Thyroid gland (tissue), 4 donors: ENCODE measurements around the gene COL23A1. TPM values are rescaled to one million over a fixed set of nuclear protein-coding genes. Genes with fewer than 3 reads are reported as not detected.

Experiments
- DNase-seq, 2 donors: peaks; one replicate each; pipeline ENCODE4 v3.0.0-alpha.2; 2019
- H3K27ac ChIP-seq, 3 donors: fragments of 200-600 bp; sonication (generic); 1 replicate in 2 of 3; 2 replicates in 1 of 3; pipeline ENCODE4 v1.5.1; 2016 to 2019; ENCODE audit warnings: mild to moderate bottlenecking in 1 of 3, moderate library complexity in 1 of 3
- H3K27me3 ChIP-seq: fragments of 200-600 bp; sonication (generic); one replicate; pipeline ENCODE4 v1.5.1; 2019
- H3K36me3 ChIP-seq, 2 donors: fragments of 200-600 bp; sonication (generic); one replicate each; pipeline ENCODE4 v1.5.1; 2016 to 2019
- H3K4me1 ChIP-seq, 2 donors: fragments of 200-600 bp; sonication (generic); one replicate each; pipeline ENCODE4 v1.5.1; 2017 to 2019
- H3K4me3 ChIP-seq, 3 donors: fragments of 200-600 bp; sonication (generic); replicated peaks in 1 of 3; 1 replicate in 2 of 3; 2 replicates in 1 of 3; pipeline ENCODE4 v1.5.1; 2016; ENCODE audit warnings: mild to moderate bottlenecking in 1 of 3
- H3K9me3 ChIP-seq: fragments of 200-600 bp; sonication (generic); one replicate; pipeline ENCODE4 v1.5.1; 2017
- POLR2A ChIP-seq, 2 donors: fragments of 450-650 bp; IDR thresholded peaks; one replicate each; pipeline ENCODE4 v1.6.1; 2017; ENCODE audit warnings: antibody characterized with exemption in 2 of 2, mild to moderate bottlenecking in 2 of 2, moderate library complexity in 1 of 2
- WGBS, 2 donors: methylation state at CpG; one replicate each; pipeline ENCODE4 v1.1.5; 2017; 5-methylcytosine and 5-hydroxymethylcytosine counted together
- intact Hi-C: fragments of 100-400 bp; cut with DNase I; formaldehyde crosslinking; loops from one replicate; pipeline ENCODE4 v1.15.1; 2023
- total RNA-seq, 4 donors: library from RNA; depleted of rRNA; stranded (reverse); fragments of >200 nt; gene quantifications; one replicate each; pipeline ENCODE4 v1.2.3, GENCODE V29; 2016
- TF ChIP-seq, protein P1 (sequence below), 6 experiments: fragments of 200-600 bp in 3 of 6; fragments of 450-650 bp in 3 of 6; sonication (generic) in 3 of 6; IDR thresholded peaks; one replicate each; pipeline ENCODE4 v1.5.1; 2016 to 2019; ENCODE audit warnings: antibody characterized with exemption in 6 of 6, mild to moderate bottlenecking in 2 of 6, inconsistent platforms in 1 of 6, moderate library complexity in 1 of 6

The COL23A1 gene
- total RNA-seq, 4 donors from 2014 or later = 76.6 to 108 (median 95.7) TPM

- WGBS, 2 donors = 42 to 44% methylated on average over 5 of the region's 5 CpGs
- Histone ChIP-seq H3K4me1 (peaks cover 38 to 44% of the 10 kb centered on the region in 2 donors), H3K27ac (peak overlapping the region; percentile 47 to 89 (median 66)), H3K36me3 (no peaks in the 10 kb centered on the region), H3K27me3 (no peaks in the 10 kb centered on the region), H3K4me3 (no peak overlapping the region), H3K9me3 (no peaks in the 10 kb centered on the region)
- no peak for TF ChIP-seq POLR2A (IDR thresholded peaks at IDR 0.05)
- TF ChIP-seq, protein P1, sequence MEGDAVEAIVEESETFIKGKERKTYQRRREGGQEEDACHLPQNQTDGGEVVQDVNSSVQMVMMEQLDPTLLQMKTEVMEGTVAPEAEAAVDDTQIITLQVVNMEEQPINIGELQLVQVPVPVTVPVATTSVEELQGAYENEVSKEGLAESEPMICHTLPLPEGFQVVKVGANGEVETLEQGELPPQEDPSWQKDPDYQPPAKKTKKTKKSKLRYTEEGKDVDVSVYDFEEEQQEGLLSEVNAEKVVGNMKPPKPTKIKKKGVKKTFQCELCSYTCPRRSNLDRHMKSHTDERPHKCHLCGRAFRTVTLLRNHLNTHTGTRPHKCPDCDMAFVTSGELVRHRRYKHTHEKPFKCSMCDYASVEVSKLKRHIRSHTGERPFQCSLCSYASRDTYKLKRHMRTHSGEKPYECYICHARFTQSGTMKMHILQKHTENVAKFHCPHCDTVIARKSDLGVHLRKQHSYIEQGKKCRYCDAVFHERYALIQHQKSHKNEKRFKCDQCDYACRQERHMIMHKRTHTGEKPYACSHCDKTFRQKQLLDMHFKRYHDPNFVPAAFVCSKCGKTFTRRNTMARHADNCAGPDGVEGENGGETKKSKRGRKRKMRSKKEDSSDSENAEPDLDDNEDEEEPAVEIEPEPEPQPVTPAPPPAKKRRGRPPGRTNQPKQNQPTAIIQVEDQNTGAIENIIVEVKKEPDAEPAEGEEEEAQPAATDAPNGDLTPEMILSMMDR (IDR thresholded peaks at IDR 0.05) = no peak
- intact Hi-C loops = loop anchor here (5.0 kb wide), 1 partner anchor 82 kb away; no protein-coding TSS in a partner anchor
- DNase-seq = no peak
Measured at GRCh38 chr5:178460598-178460997, 129.6 kb downstream of the COL23A1 start.

GRCh38 chr5:178460174-178460573 is 130.0 kb downstream of the COL23A1 start:
- WGBS, 2 donors = 65 to 83% methylated on average over 3 of the region's 3 CpGs
- intact Hi-C loops = loop anchor here (5.0 kb wide), 1 partner anchor 82 kb away; no protein-coding TSS in a partner anchor

GRCh38 chr5:178458140-178458539 is 132.1 kb downstream of the COL23A1 start:
- Histone ChIP-seq H3K27me3 (no peaks in the 10 kb centered on the region), H3K9me3 (no peaks in the 10 kb centered on the region), H3K36me3 (no peaks in the 10 kb centered on the region), H3K4me3 (no peak overlapping the region), H3K4me1 (peaks cover 38 to 42% of the 10 kb centered on the region in 2 donors), H3K27ac (no peak overlapping the region)
- intact Hi-C loops = no loop called here
- 96% methylated on average over 8 of the region's 8 CpGs for WGBS, 2 donors
- DNase-seq = no peak
- TF ChIP-seq, protein P1 (IDR thresholded peaks at IDR 0.05) = no peak
- TF ChIP-seq POLR2A (IDR thresholded peaks at IDR 0.05) = no peak

More at GRCh38 chr5:178460174-178460573, 130.0 kb downstream of the COL23A1 start:
- peaks cover 43 to 48% of the 10 kb centered on the region in 2 donors for H3K4me1 ChIP-seq
- no peaks in the 10 kb centered on the region for H3K9me3 ChIP-seq
- TF ChIP-seq POLR2A (IDR thresholded peaks at IDR 0.05) = no peak
- TF ChIP-seq, protein P1 (IDR thresholded peaks at IDR 0.05) = no peak
- H3K36me3 ChIP-seq = no peaks in the 10 kb centered on the region
- DNase-seq = no peak
- H3K27me3 ChIP-seq = no peaks in the 10 kb centered on the region
- no peak overlapping the region for H3K4me3 ChIP-seq
- H3K27ac ChIP-seq = peak overlapping the region; percentile 47 to 89 (median 66)

DNA sequence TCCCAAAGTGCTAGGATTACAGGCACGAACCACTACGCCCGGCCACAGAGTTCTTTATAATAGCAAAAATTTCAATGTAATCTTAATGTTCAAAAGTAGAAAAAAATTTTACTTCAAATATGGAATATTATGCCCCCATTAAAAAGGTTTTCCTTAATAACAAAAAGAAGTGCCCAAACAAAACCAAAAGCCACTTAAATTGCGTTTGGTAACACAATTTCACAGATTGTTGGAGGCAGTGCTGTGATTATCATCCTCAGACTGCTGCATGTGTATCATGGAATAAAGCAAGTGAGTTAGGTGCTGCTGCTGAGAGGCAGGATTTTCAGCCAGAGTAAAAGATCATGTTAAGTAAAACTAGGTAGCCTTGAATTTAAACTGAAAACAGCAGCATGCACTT is 132.7 kb downstream of the COL23A1 start:
- no peaks in the 10 kb centered on the region for H3K9me3 ChIP-seq
- no peaks in the 10 kb centered on the region for H3K27me3 ChIP-seq
- no peak overlapping the region for H3K4me3 ChIP-seq
- intact Hi-C loops = no loop called here
- DNase-seq = no peak
- H3K27ac ChIP-seq = no peak overlapping the region
- 96 to 97% methylated on average over 4 of the region's 4 CpGs for whole genome bisulfite sequencing, 2 donors
- peaks cover 37 to 38% of the 10 kb centered on the region in 2 donors for H3K4me1 ChIP-seq
- TF ChIP-seq, protein P1 (IDR thresholded peaks at IDR 0.05) = no peak
- TF ChIP-seq POLR2A (IDR thresholded peaks at IDR 0.05) = no peak
- no peaks in the 10 kb centered on the region for H3K36me3 ChIP-seq

DNA sequence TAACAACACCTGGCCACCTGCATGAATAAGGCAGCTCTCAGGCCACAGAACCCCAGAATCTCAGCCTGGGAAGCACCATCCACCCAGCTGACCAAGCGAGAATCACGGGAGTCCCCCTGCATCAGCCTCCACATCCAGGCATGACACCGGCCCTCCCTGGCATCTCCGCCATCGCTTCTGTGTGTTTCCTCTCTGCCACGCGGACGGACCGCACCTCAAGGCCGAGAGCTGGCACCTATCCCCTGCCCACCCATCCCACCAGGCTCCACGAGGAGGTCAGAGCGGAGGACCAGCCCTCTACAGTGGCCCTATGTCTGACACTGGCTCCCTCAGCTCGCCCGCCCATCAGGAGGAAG is 134.7 kb downstream of the COL23A1 start:
- Histone ChIP-seq H3K4me1 (peaks cover 17 to 18% of the 10 kb centered on the region in 2 donors), H3K4me3 (no peak overlapping the region), H3K27me3 (no peaks in the 10 kb centered on the region), H3K27ac (peak overlapping the region in 2 of 3 donors; percentile 25 to 39), H3K36me3 (no peaks in the 10 kb centered on the region), H3K9me3 (no peaks in the 10 kb centered on the region)
- no peak for DNase-seq
- WGBS, 2 donors = 87% methylated on average over 14 of the region's 14 CpGs
- intact Hi-C loops = no loop called here
- TF ChIP-seq, protein P1 (IDR thresholded peaks at IDR 0.05) = no peak
- TF ChIP-seq POLR2A (IDR thresholded peaks at IDR 0.05) = no peak
